Measurements from ENCODE around the gene ZNF628. TPM values are rescaled to one million over a fixed set of nuclear protein-coding genes. Genes with fewer than 3 reads are reported as not detected.

The ZNF628 gene
- total and polyA plus RNA-seq, 7 donors: 1.4 to 15.0 (median 2.5) TPM

GRCh38 chr19:55481148-55481793 is 4.9 kb downstream of the ZNF628 start:
- intact Hi-C loops (cut with DNase I): no loop called here
- Histone ChIP-seq H3K27me3 (no peaks in the 10 kb centered on the region), H3K27ac (no peak overlapping the region), H3K4me1 (peaks cover 0 to 40% (median 36%) of the 10 kb centered on the region in 4 donors), H3K36me3 (peaks cover 0 to 24% (median 14%) of the 10 kb centered on the region in 4 donors), H3K9me3 (no peaks in the 10 kb centered on the region), H3K4me3 (no peak overlapping the region)
- WGBS, 2 donors: 96 to 97% methylated on average over 52 of the region's 52 CpGs
- no peak for TF ChIP-seq EP300 (IDR thresholded peaks at IDR 0.05)
- TF ChIP-seq, protein P1, sequence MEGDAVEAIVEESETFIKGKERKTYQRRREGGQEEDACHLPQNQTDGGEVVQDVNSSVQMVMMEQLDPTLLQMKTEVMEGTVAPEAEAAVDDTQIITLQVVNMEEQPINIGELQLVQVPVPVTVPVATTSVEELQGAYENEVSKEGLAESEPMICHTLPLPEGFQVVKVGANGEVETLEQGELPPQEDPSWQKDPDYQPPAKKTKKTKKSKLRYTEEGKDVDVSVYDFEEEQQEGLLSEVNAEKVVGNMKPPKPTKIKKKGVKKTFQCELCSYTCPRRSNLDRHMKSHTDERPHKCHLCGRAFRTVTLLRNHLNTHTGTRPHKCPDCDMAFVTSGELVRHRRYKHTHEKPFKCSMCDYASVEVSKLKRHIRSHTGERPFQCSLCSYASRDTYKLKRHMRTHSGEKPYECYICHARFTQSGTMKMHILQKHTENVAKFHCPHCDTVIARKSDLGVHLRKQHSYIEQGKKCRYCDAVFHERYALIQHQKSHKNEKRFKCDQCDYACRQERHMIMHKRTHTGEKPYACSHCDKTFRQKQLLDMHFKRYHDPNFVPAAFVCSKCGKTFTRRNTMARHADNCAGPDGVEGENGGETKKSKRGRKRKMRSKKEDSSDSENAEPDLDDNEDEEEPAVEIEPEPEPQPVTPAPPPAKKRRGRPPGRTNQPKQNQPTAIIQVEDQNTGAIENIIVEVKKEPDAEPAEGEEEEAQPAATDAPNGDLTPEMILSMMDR (IDR thresholded peaks at IDR 0.05): no peak
- no peak for TF ChIP-seq POLR2A (IDR thresholded peaks at IDR 0.05)
- no peak for TF ChIP-seq POLR2AphosphoS5 (IDR thresholded peaks at IDR 0.05)
- DNase-seq: no peak

GRCh38 chr19:55481794-55482155 is 5.4 kb downstream of the ZNF628 start:
- H3K4me1 ChIP-seq: peaks cover 0 to 45% (median 42%) of the 10 kb centered on the region in 4 donors
- no peaks in the 10 kb centered on the region for H3K27me3 ChIP-seq
- no peak overlapping the region for H3K27ac ChIP-seq
- no peaks in the 10 kb centered on the region for H3K9me3 ChIP-seq
- peaks cover 0 to 24% (median 14%) of the 10 kb centered on the region in 4 donors for H3K36me3 ChIP-seq
- TF ChIP-seq EP300 (IDR thresholded peaks at IDR 0.05) (no peak), POLR2A (IDR thresholded peaks at IDR 0.05) (no peak), POLR2AphosphoS5 (IDR thresholded peaks at IDR 0.05) (no peak)
- TF ChIP-seq, protein P1 (IDR thresholded peaks at IDR 0.05): no peak
- intact Hi-C loops (cut with DNase I): no loop called here
- no peak for DNase-seq
- no peak overlapping the region for H3K4me3 ChIP-seq
- 89 to 94% methylated on average over 40 of the region's 40 CpGs for WGBS, 2 donors

- Histone ChIP-seq H3K4me1 (peaks cover 0 to 49% (median 45%) of the 10 kb centered on the region in 4 donors), H3K27me3 (no peaks in the 10 kb centered on the region), H3K4me3 (no peak overlapping the region), H3K36me3 (peaks cover 0 to 24% (median 14%) of the 10 kb centered on the region in 4 donors), H3K9me3 (no peaks in the 10 kb centered on the region), H3K27ac (no peak overlapping the region)
- DNase-seq: no peak
- WGBS, 2 donors: 95 to 96% methylated on average over 83 of the region's 83 CpGs
- intact Hi-C loops (cut with DNase I): no loop called here
- no peak for TF ChIP-seq POLR2AphosphoS5 (IDR thresholded peaks at IDR 0.05)
- TF ChIP-seq, protein P1 (IDR thresholded peaks at IDR 0.05): no peak
- no peak for TF ChIP-seq POLR2A (IDR thresholded peaks at IDR 0.05)
- no peak for TF ChIP-seq EP300 (IDR thresholded peaks at IDR 0.05)
Observed at GRCh38 chr19:55482156-55482961, 5.9 kb downstream of the ZNF628 start.

GRCh38 chr19:55482967-55483705 is 6.7 kb downstream of the ZNF628 start:
- Histone ChIP-seq H3K27me3 (no peaks in the 10 kb centered on the region), H3K27ac (no peak overlapping the region), H3K4me3 (no peak overlapping the region), H3K9me3 (no peaks in the 10 kb centered on the region), H3K4me1 (peaks cover 0 to 49% (median 45%) of the 10 kb centered on the region in 4 donors), H3K36me3 (peaks cover 0 to 24% (median 14%) of the 10 kb centered on the region in 4 donors)
- TF ChIP-seq POLR2A (IDR thresholded peaks at IDR 0.05) (no peak), EP300 (IDR thresholded peaks at IDR 0.05) (no peak), POLR2AphosphoS5 (IDR thresholded peaks at IDR 0.05) (no peak)
- TF ChIP-seq, protein P1 (IDR thresholded peaks at IDR 0.05): no peak
- intact Hi-C loops (cut with DNase I): no loop called here
- WGBS, 2 donors: 95 to 96% methylated on average over 47 of the region's 47 CpGs
- no peak for DNase-seq
